GM23338 (cell line): ENCODE measurements around the gene ZFYVE28. TPM values are rescaled to one million over a fixed set of nuclear protein-coding genes. Genes with fewer than 3 reads are reported as not detected.

ENCODE experiments used
- ATAC-seq: fragments of 200-7000 bp; cut with Tn5 transposase; 3 replicates; pipeline ENCODE4 v1.9.1; 2020
- DNase-seq: peaks from one replicate; pipeline ENCODE4 v3.0.0-alpha.2; 2015; ENCODE audit warnings: low spot score
- H2AFZ ChIP-seq: fragments of 200-600 bp; sonication (generic); 2 replicates; pipeline ENCODE4 v1.8.0; 2016; ENCODE audit warnings: antibody characterized with exemption, mild to moderate bottlenecking, moderate library complexity
- H3F3A ChIP-seq: fragments of 200-600 bp; sonication (generic); replicated peaks from 2 replicates; pipeline ENCODE4 v1.8.0; 2017; ENCODE audit warnings: antibody characterized with exemption, mixed run types, low read depth
- H3K27ac ChIP-seq: fragments of 200-600 bp; sonication (generic); 2 replicates; pipeline ENCODE4 v1.6.1; 2016; ENCODE audit warnings: low read depth
- H3K27me3 ChIP-seq: fragments of 200-600 bp; sonication (generic); 2 replicates; pipeline ENCODE4 v1.8.0; 2016; ENCODE audit warnings: mild to moderate bottlenecking, mixed run types, moderate library complexity; ENCODE audit not compliant: insufficient read depth
- H3K36me3 ChIP-seq: fragments of 200-600 bp; sonication (generic); 2 replicates; pipeline ENCODE4 v1.8.0; 2016; ENCODE audit warnings: mild to moderate bottlenecking; ENCODE audit not compliant: insufficient read depth
- H3K4me1 ChIP-seq: fragments of 200-600 bp; sonication (generic); 2 replicates; pipeline ENCODE4 v1.8.0; 2016; ENCODE audit warnings: mild to moderate bottlenecking, moderate library complexity; ENCODE audit not compliant: insufficient read depth
- H3K4me2 ChIP-seq: fragments of 200-600 bp; sonication (generic); 2 replicates; pipeline ENCODE4 v1.7.1; 2017; ENCODE audit warnings: mixed run types
- H3K4me3 ChIP-seq: fragments of 200-600 bp; sonication (generic); 2 replicates; pipeline ENCODE4 v1.6.1; 2016; ENCODE audit warnings: mixed run types
- H3K79me2 ChIP-seq: fragments of 200-600 bp; sonication (generic); replicated peaks from 2 replicates; pipeline ENCODE4 v1.8.0; 2017; ENCODE audit warnings: mild to moderate bottlenecking; ENCODE audit not compliant: insufficient read depth
- H3K9me2 ChIP-seq: fragments of 200-600 bp; sonication (generic); 2 replicates; pipeline ENCODE4 v1.8.0; 2017; ENCODE audit not compliant: insufficient read depth
- H4K20me1 ChIP-seq: fragments of 200-600 bp; sonication (generic); replicated peaks from 2 replicates; pipeline ENCODE4 v1.8.0; 2017; ENCODE audit warnings: mild to moderate bottlenecking; ENCODE audit not compliant: insufficient read depth
- H3K27ac Mint-ChIP-seq: 2 replicates; pipeline ENCODE4 v1.8.0; 2020; ENCODE audit warnings: inconsistent platforms, mild to moderate bottlenecking, moderate library complexity, mixed read lengths
- H3K27me3 Mint-ChIP-seq: 3 replicates; pipeline ENCODE4 v1.8.0; 2022; ENCODE audit warnings: low read depth, mild to moderate bottlenecking, moderate library complexity, mixed read lengths, inconsistent platforms; ENCODE audit not compliant: insufficient read depth, poor library complexity
- H3K36me3 Mint-ChIP-seq: 3 replicates; pipeline ENCODE4 v1.8.0; 2021; ENCODE audit warnings: low read depth, mild to moderate bottlenecking, inconsistent platforms, moderate library complexity, mixed read lengths
- H3K4me1 Mint-ChIP-seq: 3 replicates; pipeline ENCODE4 v1.8.0; 2020; ENCODE audit warnings: mild to moderate bottlenecking, inconsistent platforms, mixed read lengths
- H3K4me3 Mint-ChIP-seq: 3 replicates; pipeline ENCODE4 v1.8.0; 2021; ENCODE audit warnings: moderate library complexity, mild to moderate bottlenecking, inconsistent platforms, mixed read lengths
- H3K9me3 Mint-ChIP-seq: 3 replicates; pipeline ENCODE4 v1.8.0; 2020; ENCODE audit warnings: moderate library complexity, mild to moderate bottlenecking, inconsistent platforms, mixed read lengths
- CTCF ChIP-seq, 2 experiments: fragments of 200-600 bp in 1 of 2; sonication (generic) in 1 of 2; conservative IDR thresholded peaks; 2 replicates each; pipeline versions ENCODE4 v1.5.1 to v1.6.1; 2016 to 2017; ENCODE audit warnings: antibody characterized with exemption in 2 of 2, low read depth in 2 of 2, mild to moderate bottlenecking in 2 of 2, moderate library complexity in 1 of 2
- JUNB ChIP-seq: IDR thresholded peaks from one replicate; pipeline ENCODE4 v1.6.1; 2016; ENCODE audit warnings: antibody characterized with exemption; ENCODE audit not compliant: unreplicated experiment
- NANOG ChIP-seq: IDR thresholded peaks from 2 replicates; pipeline ENCODE4 v1.6.1; 2016; ENCODE audit warnings: antibody characterized with exemption, borderline replicate concordance
- STAT1 ChIP-seq: IDR thresholded peaks from one replicate; pipeline ENCODE4 v1.6.1; 2016; ENCODE audit warnings: antibody characterized with exemption; ENCODE audit not compliant: unreplicated experiment
- ZNF331 ChIP-seq: fragments of 250-450 bp; sonication (Bioruptor Pico); IDR thresholded peaks from 2 replicates; pipeline ENCODE4 v1.5.0; 2020; ENCODE audit warnings: low read depth, mild to moderate bottlenecking, moderate library complexity
- polyA plus RNA-seq: library from polyadenylated mRNA; unstranded; fragments of >200 nt; fragmentation: Nextera tagmentation; extraction: Ambion mirVana; gene quantifications from 2 replicates; pipeline ENCODE4 v1.2.1, GENCODE V29; 2016
- total RNA-seq: library from RNA; depleted of rRNA; stranded (reverse); fragments of >200 nt; shearing (Covaris generic); gene quantifications from 2 replicates; pipeline ENCODE4 v1.2.3, GENCODE V29; 2014
- TF ChIP-seq, protein P1 (sequence below): IDR thresholded peaks from one replicate; pipeline ENCODE4 v1.6.1; 2018; ENCODE audit warnings: antibody characterized with exemption; ENCODE audit not compliant: unreplicated experiment
- TF ChIP-seq, protein P2 (sequence below): IDR thresholded peaks from 2 replicates; pipeline ENCODE4 v1.6.1; 2016; ENCODE audit warnings: antibody characterized with exemption
- TF ChIP-seq, protein P3 (sequence below): fragments of 250-450 bp; sonication (Bioruptor Pico); IDR thresholded peaks from 2 replicates; pipeline ENCODE4 v1.5.0; 2020; ENCODE audit warnings: mild to moderate bottlenecking, moderate library complexity

Gene ZFYVE28
- total and polyA plus RNA-seq, 2 experiments from 2014 or later, result 2.6 to 4.6 TPM

DNA sequence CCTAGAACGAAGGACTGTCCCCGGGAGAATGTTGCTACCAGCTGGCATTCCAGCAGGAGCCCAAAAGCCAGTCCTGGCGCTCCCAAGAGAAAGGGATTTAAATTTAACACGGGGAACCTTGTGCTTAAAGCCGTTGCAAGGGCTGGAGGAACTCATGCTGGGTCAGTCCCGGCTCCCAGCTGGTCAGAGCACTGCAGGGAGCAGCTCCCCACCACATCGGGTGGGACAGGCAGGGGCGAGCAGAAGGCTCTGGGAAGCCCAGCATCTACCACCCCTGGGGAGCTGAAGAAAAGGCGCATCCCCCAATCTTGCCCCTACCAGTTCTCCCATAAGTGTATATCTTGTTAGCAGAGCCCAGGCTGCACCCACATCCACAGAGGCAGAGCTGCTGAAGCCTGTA lies 16.0 kb upstream of the ZFYVE28 start (continued):
- TF ChIP-seq CTCF (conservative IDR thresholded peaks at IDR 0.05; ENCODE audit: low read depth in 2 of 2), result no peak
- no peak for TF ChIP-seq JUNB

- no peaks in the 10 kb centered on the region for H3K27me3 ChIP-seq
- H3K79me2 ChIP-seq, result no peaks in the 10 kb centered on the region
- H3K27me3 Mint-ChIP-seq, result peaks cover 7% of the 10 kb centered on the region
- H3K27ac Mint-ChIP-seq, result no peak overlapping the region
- no peak for DNase-seq
- H3K4me3 Mint-ChIP-seq, result no peak overlapping the region
- H3K36me3 ChIP-seq, result no peaks in the 10 kb centered on the region
- H3K36me3 Mint-ChIP-seq, result no peaks in the 10 kb centered on the region; the same call in 2 of the 3 replicates
- H4K20me1 ChIP-seq, result no peaks in the 10 kb centered on the region
- 0 out of 2 replicates have a peak overlapping the region, but pooled peaks have one; percentile 66 for H2AFZ ChIP-seq
- no peak overlapping the region for H3K4me2 ChIP-seq
- no peak overlapping the region for H3K4me3 ChIP-seq
- no peaks in the 10 kb centered on the region for H3K9me2 ChIP-seq
- ATAC-seq, result peak; percentile 14; the same call in 1 of the 3 replicates
- no peaks in the 10 kb centered on the region; the same call in 2 of the 3 replicates for H3K9me3 Mint-ChIP-seq
- H3K27ac ChIP-seq, result no peak overlapping the region
- H3K4me1 ChIP-seq, result no peaks in the 10 kb centered on the region
- no peaks in the 10 kb centered on the region for H3F3A ChIP-seq
- H3K4me1 Mint-ChIP-seq, result peaks cover 12% of the 10 kb centered on the region; the same call in 1 of the 3 replicates
- TF ChIP-seq ZNF331 (CRISPR knock-in tag) (no peak), JUNB (no peak), NANOG (no peak), STAT1 (no peak), CTCF (conservative IDR thresholded peaks at IDR 0.05; ENCODE audit: low read depth in 2 of 2) (no peak)
- TF ChIP-seq, protein P1, sequence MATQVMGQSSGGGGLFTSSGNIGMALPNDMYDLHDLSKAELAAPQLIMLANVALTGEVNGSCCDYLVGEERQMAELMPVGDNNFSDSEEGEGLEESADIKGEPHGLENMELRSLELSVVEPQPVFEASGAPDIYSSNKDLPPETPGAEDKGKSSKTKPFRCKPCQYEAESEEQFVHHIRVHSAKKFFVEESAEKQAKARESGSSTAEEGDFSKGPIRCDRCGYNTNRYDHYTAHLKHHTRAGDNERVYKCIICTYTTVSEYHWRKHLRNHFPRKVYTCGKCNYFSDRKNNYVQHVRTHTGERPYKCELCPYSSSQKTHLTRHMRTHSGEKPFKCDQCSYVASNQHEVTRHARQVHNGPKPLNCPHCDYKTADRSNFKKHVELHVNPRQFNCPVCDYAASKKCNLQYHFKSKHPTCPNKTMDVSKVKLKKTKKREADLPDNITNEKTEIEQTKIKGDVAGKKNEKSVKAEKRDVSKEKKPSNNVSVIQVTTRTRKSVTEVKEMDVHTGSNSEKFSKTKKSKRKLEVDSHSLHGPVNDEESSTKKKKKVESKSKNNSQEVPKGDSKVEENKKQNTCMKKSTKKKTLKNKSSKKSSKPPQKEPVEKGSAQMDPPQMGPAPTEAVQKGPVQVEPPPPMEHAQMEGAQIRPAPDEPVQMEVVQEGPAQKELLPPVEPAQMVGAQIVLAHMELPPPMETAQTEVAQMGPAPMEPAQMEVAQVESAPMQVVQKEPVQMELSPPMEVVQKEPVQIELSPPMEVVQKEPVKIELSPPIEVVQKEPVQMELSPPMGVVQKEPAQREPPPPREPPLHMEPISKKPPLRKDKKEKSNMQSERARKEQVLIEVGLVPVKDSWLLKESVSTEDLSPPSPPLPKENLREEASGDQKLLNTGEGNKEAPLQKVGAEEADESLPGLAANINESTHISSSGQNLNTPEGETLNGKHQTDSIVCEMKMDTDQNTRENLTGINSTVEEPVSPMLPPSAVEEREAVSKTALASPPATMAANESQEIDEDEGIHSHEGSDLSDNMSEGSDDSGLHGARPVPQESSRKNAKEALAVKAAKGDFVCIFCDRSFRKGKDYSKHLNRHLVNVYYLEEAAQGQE, result no peak
- TF ChIP-seq, protein P2, sequence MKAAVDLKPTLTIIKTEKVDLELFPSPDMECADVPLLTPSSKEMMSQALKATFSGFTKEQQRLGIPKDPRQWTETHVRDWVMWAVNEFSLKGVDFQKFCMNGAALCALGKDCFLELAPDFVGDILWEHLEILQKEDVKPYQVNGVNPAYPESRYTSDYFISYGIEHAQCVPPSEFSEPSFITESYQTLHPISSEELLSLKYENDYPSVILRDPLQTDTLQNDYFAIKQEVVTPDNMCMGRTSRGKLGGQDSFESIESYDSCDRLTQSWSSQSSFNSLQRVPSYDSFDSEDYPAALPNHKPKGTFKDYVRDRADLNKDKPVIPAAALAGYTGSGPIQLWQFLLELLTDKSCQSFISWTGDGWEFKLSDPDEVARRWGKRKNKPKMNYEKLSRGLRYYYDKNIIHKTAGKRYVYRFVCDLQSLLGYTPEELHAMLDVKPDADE, result no peak
- TF ChIP-seq, protein P3, sequence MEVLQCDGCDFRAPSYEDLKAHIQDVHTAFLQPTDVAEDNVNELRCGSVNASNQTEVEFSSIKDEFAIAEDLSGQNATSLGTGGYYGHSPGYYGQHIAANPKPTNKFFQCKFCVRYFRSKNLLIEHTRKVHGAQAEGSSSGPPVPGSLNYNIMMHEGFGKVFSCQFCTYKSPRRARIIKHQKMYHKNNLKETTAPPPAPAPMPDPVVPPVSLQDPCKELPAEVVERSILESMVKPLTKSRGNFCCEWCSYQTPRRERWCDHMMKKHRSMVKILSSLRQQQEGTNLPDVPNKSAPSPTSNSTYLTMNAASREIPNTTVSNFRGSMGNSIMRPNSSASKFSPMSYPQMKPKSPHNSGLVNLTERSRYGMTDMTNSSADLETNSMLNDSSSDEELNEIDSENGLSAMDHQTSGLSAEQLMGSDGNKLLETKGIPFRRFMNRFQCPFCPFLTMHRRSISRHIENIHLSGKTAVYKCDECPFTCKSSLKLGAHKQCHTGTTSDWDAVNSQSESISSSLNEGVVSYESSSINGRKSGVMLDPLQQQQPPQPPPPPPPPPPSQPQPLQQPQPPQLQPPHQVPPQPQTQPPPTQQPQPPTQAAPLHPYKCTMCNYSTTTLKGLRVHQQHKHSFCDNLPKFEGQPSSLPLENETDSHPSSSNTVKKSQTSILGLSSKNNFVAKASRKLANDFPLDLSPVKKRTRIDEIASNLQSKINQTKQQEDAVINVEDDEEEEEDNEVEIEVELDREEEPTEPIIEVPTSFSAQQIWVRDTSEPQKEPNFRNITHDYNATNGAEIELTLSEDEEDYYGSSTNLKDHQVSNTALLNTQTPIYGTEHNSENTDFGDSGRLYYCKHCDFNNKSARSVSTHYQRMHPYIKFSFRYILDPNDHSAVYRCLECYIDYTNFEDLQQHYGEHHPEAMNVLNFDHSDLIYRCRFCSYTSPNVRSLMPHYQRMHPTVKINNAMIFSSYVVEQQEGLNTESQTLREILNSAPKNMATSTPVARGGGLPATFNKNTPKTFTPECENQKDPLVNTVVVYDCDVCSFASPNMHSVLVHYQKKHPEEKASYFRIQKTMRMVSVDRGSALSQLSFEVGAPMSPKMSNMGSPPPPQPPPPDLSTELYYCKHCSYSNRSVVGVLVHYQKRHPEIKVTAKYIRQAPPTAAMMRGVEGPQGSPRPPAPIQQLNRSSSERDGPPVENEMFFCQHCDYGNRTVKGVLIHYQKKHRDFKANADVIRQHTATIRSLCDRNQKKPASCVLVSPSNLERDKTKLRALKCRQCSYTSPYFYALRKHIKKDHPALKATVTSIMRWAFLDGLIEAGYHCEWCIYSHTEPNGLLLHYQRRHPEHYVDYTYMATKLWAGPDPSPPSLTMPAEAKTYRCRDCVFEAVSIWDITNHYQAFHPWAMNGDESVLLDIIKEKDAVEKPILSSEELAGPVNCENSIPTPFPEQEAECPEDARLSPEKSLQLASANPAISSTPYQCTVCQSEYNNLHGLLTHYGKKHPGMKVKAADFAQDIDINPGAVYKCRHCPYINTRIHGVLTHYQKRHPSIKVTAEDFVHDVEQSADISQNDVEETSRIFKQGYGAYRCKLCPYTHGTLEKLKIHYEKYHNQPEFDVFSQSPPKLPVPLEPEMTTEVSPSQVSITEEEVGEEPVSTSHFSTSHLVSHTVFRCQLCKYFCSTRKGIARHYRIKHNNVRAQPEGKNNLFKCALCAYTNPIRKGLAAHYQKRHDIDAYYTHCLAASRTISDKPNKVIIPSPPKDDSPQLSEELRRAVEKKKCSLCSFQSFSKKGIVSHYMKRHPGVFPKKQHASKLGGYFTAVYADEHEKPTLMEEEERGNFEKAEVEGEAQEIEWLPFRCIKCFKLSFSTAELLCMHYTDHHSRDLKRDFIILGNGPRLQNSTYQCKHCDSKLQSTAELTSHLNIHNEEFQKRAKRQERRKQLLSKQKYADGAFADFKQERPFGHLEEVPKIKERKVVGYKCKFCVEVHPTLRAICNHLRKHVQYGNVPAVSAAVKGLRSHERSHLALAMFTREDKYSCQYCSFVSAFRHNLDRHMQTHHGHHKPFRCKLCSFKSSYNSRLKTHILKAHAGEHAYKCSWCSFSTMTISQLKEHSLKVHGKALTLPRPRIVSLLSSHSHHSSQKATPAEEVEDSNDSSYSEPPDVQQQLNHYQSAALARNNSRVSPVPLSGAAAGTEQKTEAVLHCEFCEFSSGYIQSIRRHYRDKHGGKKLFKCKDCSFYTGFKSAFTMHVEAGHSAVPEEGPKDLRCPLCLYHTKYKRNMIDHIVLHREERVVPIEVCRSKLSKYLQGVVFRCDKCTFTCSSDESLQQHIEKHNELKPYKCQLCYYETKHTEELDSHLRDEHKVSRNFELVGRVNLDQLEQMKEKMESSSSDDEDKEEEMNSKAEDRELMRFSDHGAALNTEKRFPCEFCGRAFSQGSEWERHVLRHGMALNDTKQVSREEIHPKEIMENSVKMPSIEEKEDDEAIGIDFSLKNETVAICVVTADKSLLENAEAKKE (CRISPR knock-in tag), result no peak
These were observed 15.3 kb upstream of the ZFYVE28 start for GRCh38 chr4:2433609-2434350.
